SH-SY5Y (cell line): ENCODE data around the gene KBTBD8.

Source experiments
- GATA2 ChIP-seq: IDR thresholded peaks from 2 replicates; pipeline ENCODE4 v1.6.1; 2011; ENCODE audit warnings: mild to moderate bottlenecking, low read depth, low read length
- GATA3 ChIP-seq: IDR thresholded peaks from 2 replicates; pipeline ENCODE4 v1.6.1; 2011; ENCODE audit warnings: low read depth, mild to moderate bottlenecking, low read length, moderate library complexity

- TF ChIP-seq GATA2, result no peak
- TF ChIP-seq GATA3, result no peak
Observed at GRCh38 chr3:67016522-67017080, 18.5 kb downstream of the KBTBD8 start.
